Neural cell (in vitro differentiated cells): ENCODE data around the gene ABT1. TPM values are rescaled to one million over a fixed set of nuclear protein-coding genes. Genes with fewer than 3 reads are reported as not detected.
"Not testable (repeated sequence)": the region's sequence is repeated elsewhere in the genome, so short reads cannot be mapped to it uniquely, and the experiment has no call there.

Experiments
- H2AFZ ChIP-seq: fragments of 200-600, 300-800 bp; sonication (generic), shearing (Covaris generic); 2 replicates; pipeline ENCODE4 v1.6.0; 2014; ENCODE audit warnings: low read depth, mild to moderate bottlenecking, antibody characterized with exemption, low read length, moderate library complexity
- H3F3A ChIP-seq: fragments of 200-600 bp; shearing (Covaris generic); 2 replicates; pipeline ENCODE4 v1.6.1; 2016; ENCODE audit warnings: mild to moderate bottlenecking, moderate library complexity, mixed read lengths, antibody characterized with exemption, low read length; ENCODE audit not compliant: insufficient read depth, poor library complexity, severe bottlenecking
- H3K27ac ChIP-seq: fragments of 200-600, 300-800 bp; sonication (generic), shearing (Covaris generic); 2 replicates; pipeline ENCODE4 v1.5.1; 2014; ENCODE audit warnings: mild to moderate bottlenecking, low read length, moderate library complexity
- H3K27me3 ChIP-seq: fragments of 300-800, 200-600 bp; sonication (generic), shearing (Covaris generic); 2 replicates; pipeline ENCODE4 v1.6.0; 2014; ENCODE audit warnings: mild to moderate bottlenecking, low read depth, low read length, moderate library complexity; ENCODE audit not compliant: insufficient read depth
- H3K36me3 ChIP-seq: fragments of 300-800, 200-600 bp; sonication (generic), shearing (Covaris generic); 2 replicates; pipeline ENCODE4 v1.5.1; 2014; ENCODE audit warnings: mild to moderate bottlenecking, antibody characterized with exemption, low read length, moderate library complexity; ENCODE audit not compliant: insufficient read depth
- H3K4me2 ChIP-seq: fragments of 300-800, 200-600 bp; sonication (generic), shearing (Covaris generic); 2 replicates; pipeline ENCODE4 v1.6.0; 2014; ENCODE audit warnings: mild to moderate bottlenecking, low read length
- H3K4me3 ChIP-seq: fragments of 300-800, 200-600 bp; sonication (generic), shearing (Covaris generic); 2 replicates; pipeline ENCODE4 v1.5.1; 2014; ENCODE audit warnings: mild to moderate bottlenecking, low read length, moderate library complexity
- H3K79me2 ChIP-seq: fragments of 200-600 bp; shearing (Covaris generic); replicated peaks from 2 replicates; pipeline ENCODE4 v1.6.0; 2014; ENCODE audit warnings: mild to moderate bottlenecking, low read length, moderate library complexity; ENCODE audit not compliant: insufficient read depth
- H3K9ac ChIP-seq: fragments of 300-800, 200-600 bp; sonication (generic), shearing (Covaris generic); 2 replicates; pipeline ENCODE4 v1.6.1; 2016; ENCODE audit warnings: mild to moderate bottlenecking, low read length, mixed read lengths
- H3K9me2 ChIP-seq: fragments of 200-600 bp; shearing (Covaris generic); 2 replicates; pipeline ENCODE4 v1.6.1; 2016; ENCODE audit warnings: mild to moderate bottlenecking, low read length, mixed read lengths; ENCODE audit not compliant: insufficient read depth
- H3K9me3 ChIP-seq: fragments of 200-600, 300-800 bp; sonication (generic), shearing (Covaris generic); 2 replicates; pipeline ENCODE4 v1.6.1; 2016; ENCODE audit warnings: mild to moderate bottlenecking, mixed run types, low read length, moderate library complexity, mixed read lengths
- H4K20me1 ChIP-seq: fragments of 200-600 bp; shearing (Covaris generic); 2 replicates; pipeline ENCODE4 v1.6.1; 2016; ENCODE audit warnings: mild to moderate bottlenecking, mixed run types; ENCODE audit not compliant: insufficient read depth
- EP300 ChIP-seq: fragments of 450-650 bp; conservative IDR thresholded peaks from 2 replicates; pipeline ENCODE4 v1.6.1; 2014; ENCODE audit warnings: antibody characterized with exemption, mild to moderate bottlenecking, moderate library complexity; ENCODE audit not compliant: poor library complexity, severe bottlenecking
- EZH2 ChIP-seq: fragments of 200-600, 300-800 bp; shearing (Covaris generic), sonication (generic); IDR thresholded peaks from 2 replicates; pipeline ENCODE4 v1.6.1; 2014; ENCODE audit warnings: antibody characterized with exemption, low read length, borderline replicate concordance, mild to moderate bottlenecking; ENCODE audit not compliant: insufficient read depth, poor library complexity, severe bottlenecking
- MXI1 ChIP-seq: fragments of 450-650 bp; conservative IDR thresholded peaks from 2 replicates; pipeline ENCODE4 v1.6.1; 2014; ENCODE audit warnings: antibody characterized with exemption, mild to moderate bottlenecking; ENCODE audit not compliant: poor library complexity, severe bottlenecking
- POLR2AphosphoS5 ChIP-seq: IDR thresholded peaks from 2 replicates; pipeline ENCODE4 v1.6.1; 2012
- RAD21 ChIP-seq: fragments of 450-650 bp; conservative IDR thresholded peaks from 2 replicates; pipeline ENCODE4 v1.6.1; 2014; ENCODE audit warnings: antibody characterized with exemption, mild to moderate bottlenecking, moderate library complexity
- SMC3 ChIP-seq: fragments of 450-650 bp; conservative IDR thresholded peaks from 2 replicates; pipeline ENCODE4 v1.6.1; 2014; ENCODE audit warnings: antibody characterized with exemption, mild to moderate bottlenecking, moderate library complexity; ENCODE audit not compliant: poor library complexity
- TAF1 ChIP-seq: IDR thresholded peaks from 2 replicates; pipeline ENCODE4 v1.6.1; 2012; ENCODE audit warnings: low read depth
- polyA minus RNA-seq: library from RNA; depleted of rRNA, polyadenylated mRNA; stranded (reverse); fragments of >200 nt; gene quantifications from 2 replicates; pipeline ENCODE4 v1.2.3, GENCODE V29; 2014
- polyA plus RNA-seq: library from polyadenylated mRNA; depleted of rRNA; stranded (reverse); fragments of >200 nt; gene quantifications from 2 replicates; pipeline ENCODE4 v1.2.3, GENCODE V29; 2014
- TF ChIP-seq, protein P1 (sequence below): fragments of 450-650 bp; IDR thresholded peaks from 2 replicates; pipeline ENCODE4 v1.5.1; 2014; ENCODE audit warnings: antibody characterized with exemption, mild to moderate bottlenecking, moderate library complexity; ENCODE audit not compliant: poor library complexity, severe bottlenecking
- TF ChIP-seq, protein P2 (sequence below): IDR thresholded peaks from 2 replicates; pipeline ENCODE4 v1.6.1; 2012; ENCODE audit warnings: borderline replicate concordance

ABT1 gene
- polyA plus RNA-seq = 22.4 and 26.1 TPM in 2 replicates
- polyA minus RNA-seq = 16.4 and 21.2 TPM in 2 replicates

DNA sequence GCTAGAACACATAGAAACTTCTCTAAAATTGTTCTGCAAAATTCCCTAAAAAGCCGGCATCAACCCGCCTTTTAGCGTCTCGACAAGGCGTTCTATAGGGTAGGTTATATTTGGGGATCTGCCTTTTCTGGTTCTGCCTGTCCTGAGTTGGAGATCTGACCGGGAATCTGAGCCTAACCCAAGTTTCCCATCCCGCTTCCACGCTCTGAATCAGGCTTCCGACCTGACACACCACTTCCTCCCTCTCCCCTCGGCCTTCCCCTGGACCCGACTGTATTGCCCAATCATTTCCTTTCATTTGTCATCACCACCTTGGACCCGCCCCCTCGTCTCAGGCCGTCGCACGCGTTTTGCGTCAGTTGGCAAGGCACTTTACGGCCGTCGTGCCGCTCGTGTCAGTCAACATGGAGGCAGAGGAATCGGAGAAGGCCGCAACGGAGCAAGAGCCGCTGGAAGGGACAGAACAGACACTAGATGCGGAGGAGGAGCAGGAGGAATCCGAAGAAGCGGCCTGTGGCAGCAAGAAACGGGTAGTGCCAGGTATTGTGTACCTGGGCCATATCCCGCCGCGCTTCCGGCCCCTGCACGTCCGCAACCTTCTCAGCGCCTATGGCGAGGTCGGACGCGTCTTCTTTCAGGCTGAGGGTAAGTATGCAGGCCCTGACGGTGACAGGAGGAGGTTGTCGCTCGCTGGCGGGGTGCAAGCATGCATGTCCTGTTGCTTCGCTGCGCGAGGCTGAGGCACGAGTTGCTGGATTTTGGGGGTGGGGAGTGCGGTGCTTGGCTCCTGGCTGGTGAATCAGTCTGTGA is at the start of gene ABT1:
TSS of gene ABT1 (plus strand) at position 375 of the 810 bp plus-strand sequence. CDS start at position 405, 30 bp downstream.
- Histone ChIP-seq H3K79me2 (peaks cover 10% of the 10 kb centered on the region), H3F3A (peaks cover 7% of the 10 kb centered on the region), H3K9me2 (no peaks in the 10 kb centered on the region), H3K27ac (peak within 1 kb of the TSS; percentile 83), H2AFZ (peak within 1 kb of the TSS; percentile 97), H3K9me3 (no peaks in the 10 kb centered on the region), H3K27me3 (peaks cover 38% of the 10 kb centered on the region), H3K4me3 (peak within 1 kb of the TSS; percentile 85), H3K36me3 (no peaks in the 10 kb centered on the region), H3K4me2 (peak within 1 kb of the TSS; percentile 97), H4K20me1 (no peaks in the 10 kb centered on the region), H3K9ac (peak within 1 kb of the TSS; percentile 92)
- TF ChIP-seq, protein P1, sequence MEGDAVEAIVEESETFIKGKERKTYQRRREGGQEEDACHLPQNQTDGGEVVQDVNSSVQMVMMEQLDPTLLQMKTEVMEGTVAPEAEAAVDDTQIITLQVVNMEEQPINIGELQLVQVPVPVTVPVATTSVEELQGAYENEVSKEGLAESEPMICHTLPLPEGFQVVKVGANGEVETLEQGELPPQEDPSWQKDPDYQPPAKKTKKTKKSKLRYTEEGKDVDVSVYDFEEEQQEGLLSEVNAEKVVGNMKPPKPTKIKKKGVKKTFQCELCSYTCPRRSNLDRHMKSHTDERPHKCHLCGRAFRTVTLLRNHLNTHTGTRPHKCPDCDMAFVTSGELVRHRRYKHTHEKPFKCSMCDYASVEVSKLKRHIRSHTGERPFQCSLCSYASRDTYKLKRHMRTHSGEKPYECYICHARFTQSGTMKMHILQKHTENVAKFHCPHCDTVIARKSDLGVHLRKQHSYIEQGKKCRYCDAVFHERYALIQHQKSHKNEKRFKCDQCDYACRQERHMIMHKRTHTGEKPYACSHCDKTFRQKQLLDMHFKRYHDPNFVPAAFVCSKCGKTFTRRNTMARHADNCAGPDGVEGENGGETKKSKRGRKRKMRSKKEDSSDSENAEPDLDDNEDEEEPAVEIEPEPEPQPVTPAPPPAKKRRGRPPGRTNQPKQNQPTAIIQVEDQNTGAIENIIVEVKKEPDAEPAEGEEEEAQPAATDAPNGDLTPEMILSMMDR = no peak
- TF ChIP-seq SMC3 (peak; percentile 33), EP300 (peak; percentile 76), TAF1 (peak; percentile 91), RAD21 (no peak), POLR2AphosphoS5 (peak; percentile 99), MXI1 (peak; percentile 90), EZH2 (no peak)
- TF ChIP-seq, protein P2, sequence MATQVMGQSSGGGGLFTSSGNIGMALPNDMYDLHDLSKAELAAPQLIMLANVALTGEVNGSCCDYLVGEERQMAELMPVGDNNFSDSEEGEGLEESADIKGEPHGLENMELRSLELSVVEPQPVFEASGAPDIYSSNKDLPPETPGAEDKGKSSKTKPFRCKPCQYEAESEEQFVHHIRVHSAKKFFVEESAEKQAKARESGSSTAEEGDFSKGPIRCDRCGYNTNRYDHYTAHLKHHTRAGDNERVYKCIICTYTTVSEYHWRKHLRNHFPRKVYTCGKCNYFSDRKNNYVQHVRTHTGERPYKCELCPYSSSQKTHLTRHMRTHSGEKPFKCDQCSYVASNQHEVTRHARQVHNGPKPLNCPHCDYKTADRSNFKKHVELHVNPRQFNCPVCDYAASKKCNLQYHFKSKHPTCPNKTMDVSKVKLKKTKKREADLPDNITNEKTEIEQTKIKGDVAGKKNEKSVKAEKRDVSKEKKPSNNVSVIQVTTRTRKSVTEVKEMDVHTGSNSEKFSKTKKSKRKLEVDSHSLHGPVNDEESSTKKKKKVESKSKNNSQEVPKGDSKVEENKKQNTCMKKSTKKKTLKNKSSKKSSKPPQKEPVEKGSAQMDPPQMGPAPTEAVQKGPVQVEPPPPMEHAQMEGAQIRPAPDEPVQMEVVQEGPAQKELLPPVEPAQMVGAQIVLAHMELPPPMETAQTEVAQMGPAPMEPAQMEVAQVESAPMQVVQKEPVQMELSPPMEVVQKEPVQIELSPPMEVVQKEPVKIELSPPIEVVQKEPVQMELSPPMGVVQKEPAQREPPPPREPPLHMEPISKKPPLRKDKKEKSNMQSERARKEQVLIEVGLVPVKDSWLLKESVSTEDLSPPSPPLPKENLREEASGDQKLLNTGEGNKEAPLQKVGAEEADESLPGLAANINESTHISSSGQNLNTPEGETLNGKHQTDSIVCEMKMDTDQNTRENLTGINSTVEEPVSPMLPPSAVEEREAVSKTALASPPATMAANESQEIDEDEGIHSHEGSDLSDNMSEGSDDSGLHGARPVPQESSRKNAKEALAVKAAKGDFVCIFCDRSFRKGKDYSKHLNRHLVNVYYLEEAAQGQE = peak; percentile 74

DNA sequence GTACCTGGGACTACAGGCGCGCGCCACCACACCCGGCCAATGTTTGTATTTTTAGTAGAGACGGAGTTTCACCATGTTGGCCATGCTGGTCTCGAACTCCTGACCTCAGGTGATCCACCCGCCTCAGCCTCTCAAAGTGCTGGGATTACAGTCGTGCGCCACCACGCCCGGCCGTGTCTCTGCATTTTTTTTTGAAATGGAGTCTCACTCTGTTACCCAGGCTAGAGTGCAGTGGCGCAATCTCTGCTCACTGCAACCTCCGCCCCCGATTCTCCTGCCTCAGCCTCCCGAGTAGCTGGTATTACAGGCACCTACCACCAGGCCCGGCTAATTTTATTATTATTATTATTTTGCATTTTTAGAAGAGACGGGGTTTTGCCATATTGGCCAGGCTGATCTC is 49.4 kb upstream of the ABT1 start:
- not testable (repeated sequence) for H3F3A ChIP-seq, H3K4me2 ChIP-seq, H3K27ac ChIP-seq, H3K4me3 ChIP-seq, H2AFZ ChIP-seq, H3K27me3 ChIP-seq, H4K20me1 ChIP-seq, H3K9me2 ChIP-seq, H3K9ac ChIP-seq, H3K36me3 ChIP-seq, H3K79me2 ChIP-seq, H3K9me3 ChIP-seq
